ENCODE data around the gene LRRC8D.

LRRC8D gene

GRCh38 chr1:89807983-89808382, 12.8 kb upstream of the LRRC8D start:
- DNase-seq (ENCODE audit: low spot score), result no peak

- no peak for DNase-seq (ENCODE audit: low spot score)
These were observed 12.3 kb upstream of the LRRC8D start for GRCh38 chr1:89808441-89809117.

- DNase-seq (ENCODE audit: low spot score), result no peak
These were observed 11.3 kb upstream of the LRRC8D start for GRCh38 chr1:89809556-89809955.

GRCh38 chr1:89810302-89810701, 10.5 kb upstream of the LRRC8D start:
- no peak for DNase-seq (ENCODE audit: low spot score)

- no peak for DNase-seq (ENCODE audit: low spot score)
These were observed 10.0 kb upstream of the LRRC8D start for GRCh38 chr1:89810880-89811279.

GRCh38 chr1:89812992-89813391, 7.8 kb upstream of the LRRC8D start:
- no peak for DNase-seq (ENCODE audit: low spot score)

- DNase-seq (ENCODE audit: low spot score), result no peak
These were observed 5.8 kb upstream of the LRRC8D start for GRCh38 chr1:89815040-89815439.

GRCh38 chr1:89815611-89816010, 5.2 kb upstream of the LRRC8D start:
- DNase-seq (ENCODE audit: low spot score), result no peak

GRCh38 chr1:89816366-89816765, 4.5 kb upstream of the LRRC8D start:
- no peak for DNase-seq (ENCODE audit: low spot score)

GRCh38 chr1:89821322-89822108, 683 bp downstream of the LRRC8D start:
- DNase-seq (ENCODE audit: low spot score), result no peak

- DNase-seq (ENCODE audit: low spot score), result no peak
These were observed 1.5 kb downstream of the LRRC8D start for GRCh38 chr1:89822109-89822962.

GRCh38 chr1:89822999-89823628, 2.3 kb downstream of the LRRC8D start:
- peak; percentile 50 for DNase-seq (ENCODE audit: low spot score)

- no peak for DNase-seq (ENCODE audit: low spot score)
These were observed 3.0 kb downstream of the LRRC8D start for GRCh38 chr1:89823679-89824292.

- peak; percentile 48 for DNase-seq (ENCODE audit: low spot score)
These were observed 5.8 kb downstream of the LRRC8D start for GRCh38 chr1:89826594-89826993.

GRCh38 chr1:89827330-89827729, 6.5 kb downstream of the LRRC8D start:
- DNase-seq (ENCODE audit: low spot score), result no peak

GRCh38 chr1:89827902-89828301, 7.1 kb downstream of the LRRC8D start:
- no peak for DNase-seq (ENCODE audit: low spot score)

GRCh38 chr1:89829186-89829585, 8.4 kb downstream of the LRRC8D start:
- DNase-seq (ENCODE audit: low spot score), result no peak

- DNase-seq (ENCODE audit: low spot score), result no peak
These were observed 10.8 kb downstream of the LRRC8D start for GRCh38 chr1:89831462-89832120.

GRCh38 chr1:89832496-89833127, 11.8 kb downstream of the LRRC8D start:
- no peak for DNase-seq (ENCODE audit: low spot score)

- DNase-seq (ENCODE audit: low spot score), result no peak
These were observed 12.6 kb downstream of the LRRC8D start for GRCh38 chr1:89833183-89834082.

Measured in HuH-7.5 (cell line).